A375 (cell line): ENCODE measurements around the gene ADGRB2. TPM values are rescaled to one million over a fixed set of nuclear protein-coding genes. Genes with fewer than 3 reads are reported as not detected.

Experiments
- small RNA-seq: library from RNA; depleted of rRNA; stranded (forward); fragments of <200 nt; gene quantifications from one replicate; pipeline ENCODE3, GENCODE V24; 2014
- total RNA-seq: library from RNA; depleted of rRNA; stranded (reverse); fragments of >200 nt; shearing (Covaris generic); gene quantifications from 2 replicates; pipeline ENCODE4 v1.2.3, GENCODE V29; 2014; rRNA removed

The ADGRB2 gene, protein sequence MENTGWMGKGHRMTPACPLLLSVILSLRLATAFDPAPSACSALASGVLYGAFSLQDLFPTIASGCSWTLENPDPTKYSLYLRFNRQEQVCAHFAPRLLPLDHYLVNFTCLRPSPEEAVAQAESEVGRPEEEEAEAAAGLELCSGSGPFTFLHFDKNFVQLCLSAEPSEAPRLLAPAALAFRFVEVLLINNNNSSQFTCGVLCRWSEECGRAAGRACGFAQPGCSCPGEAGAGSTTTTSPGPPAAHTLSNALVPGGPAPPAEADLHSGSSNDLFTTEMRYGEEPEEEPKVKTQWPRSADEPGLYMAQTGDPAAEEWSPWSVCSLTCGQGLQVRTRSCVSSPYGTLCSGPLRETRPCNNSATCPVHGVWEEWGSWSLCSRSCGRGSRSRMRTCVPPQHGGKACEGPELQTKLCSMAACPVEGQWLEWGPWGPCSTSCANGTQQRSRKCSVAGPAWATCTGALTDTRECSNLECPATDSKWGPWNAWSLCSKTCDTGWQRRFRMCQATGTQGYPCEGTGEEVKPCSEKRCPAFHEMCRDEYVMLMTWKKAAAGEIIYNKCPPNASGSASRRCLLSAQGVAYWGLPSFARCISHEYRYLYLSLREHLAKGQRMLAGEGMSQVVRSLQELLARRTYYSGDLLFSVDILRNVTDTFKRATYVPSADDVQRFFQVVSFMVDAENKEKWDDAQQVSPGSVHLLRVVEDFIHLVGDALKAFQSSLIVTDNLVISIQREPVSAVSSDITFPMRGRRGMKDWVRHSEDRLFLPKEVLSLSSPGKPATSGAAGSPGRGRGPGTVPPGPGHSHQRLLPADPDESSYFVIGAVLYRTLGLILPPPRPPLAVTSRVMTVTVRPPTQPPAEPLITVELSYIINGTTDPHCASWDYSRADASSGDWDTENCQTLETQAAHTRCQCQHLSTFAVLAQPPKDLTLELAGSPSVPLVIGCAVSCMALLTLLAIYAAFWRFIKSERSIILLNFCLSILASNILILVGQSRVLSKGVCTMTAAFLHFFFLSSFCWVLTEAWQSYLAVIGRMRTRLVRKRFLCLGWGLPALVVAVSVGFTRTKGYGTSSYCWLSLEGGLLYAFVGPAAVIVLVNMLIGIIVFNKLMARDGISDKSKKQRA (N-terminal part only)
- 10.0 and 15.8 TPM in 2 replicates for total RNA-seq

GRCh38 chr1:31764312-31765040, at the start of gene ADGRB2:
Gene ADGRB2, minus strand, starts transcription at chr1:31764340. Its CDS starts 7,119 bp downstream, at chr1:31757221.

DNA sequence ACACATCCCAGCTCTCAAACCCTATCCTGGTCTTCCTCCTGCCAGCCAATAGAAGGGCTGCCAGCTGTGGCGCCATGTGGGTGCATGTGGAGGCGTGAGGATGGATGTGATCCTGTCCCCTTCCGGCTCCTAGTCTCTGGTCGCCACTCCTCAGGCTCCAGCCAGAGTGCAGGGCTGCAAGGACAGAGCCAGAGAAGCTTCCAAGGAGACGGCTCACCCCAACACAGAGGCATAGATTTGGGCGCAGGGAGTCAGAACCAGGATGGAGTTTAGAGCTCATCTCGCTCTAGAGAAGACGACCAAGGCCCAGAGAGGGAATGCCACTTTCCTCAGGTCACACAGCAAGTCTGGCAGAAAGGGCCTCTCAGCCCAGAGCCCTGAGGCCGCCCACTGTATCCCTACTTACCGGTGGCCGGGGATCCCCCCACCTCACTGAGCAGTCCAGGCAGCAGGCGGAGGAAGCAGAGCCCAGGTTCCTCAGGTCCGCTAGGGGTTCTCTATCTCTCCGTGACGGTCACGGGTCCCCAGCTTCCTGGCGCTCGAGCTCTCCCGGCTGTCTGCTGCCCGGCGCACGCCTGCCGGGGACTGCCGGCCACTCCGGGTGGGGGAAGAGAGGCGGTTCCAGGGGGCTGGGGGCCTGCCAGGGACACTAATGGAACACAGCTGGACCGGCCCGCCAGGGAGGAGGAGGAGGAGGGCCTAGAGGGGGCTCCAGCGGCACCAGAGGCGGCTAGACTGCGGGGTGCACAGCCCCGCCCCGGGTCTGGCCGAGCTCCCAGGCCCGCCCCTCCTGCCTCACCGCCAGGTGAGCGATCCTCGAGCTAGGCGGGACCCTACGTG, 60.5 kb downstream of the ADGRB2 start, which contains the start of gene COL16A1:
TSS of gene COL16A1 (minus strand) at position 587 of the 840 bp plus-strand sequence. CDS start 1,824 bp downstream, outside the sequence.

Small RNA genes within 50 kb of the gene (small RNA-seq; reads per million reads assigned to genes)
- not detected for gene MIR4254

Other genes with a start within 250 kb of the ADGRB2 start
- gene TINAGL1, start 187.8 kb downstream of the ADGRB2 start, total RNA-seq, result 421 and 533 TPM in 2 replicates
- gene HCRTR1, start 146.7 kb downstream of the ADGRB2 start, total RNA-seq, result not detected in 2 replicates
- gene PEF1, start 119.5 kb downstream of the ADGRB2 start, total RNA-seq, result 68.5 and 70.2 TPM in 2 replicates
- gene COL16A1, start 60.3 kb downstream of the ADGRB2 start, total RNA-seq, result 53.0 and 59.6 TPM in 2 replicates
- gene SPOCD1, start 51.7 kb upstream of the ADGRB2 start, total RNA-seq, result 9.9 and 10.8 TPM in 2 replicates
- gene PTP4A2, start 174.0 kb upstream of the ADGRB2 start, total RNA-seq, result 215 and 263 TPM in 2 replicates
- 78.7 and 97.4 TPM in 2 replicates for gene KHDRBS1, start 249.5 kb upstream of the ADGRB2 start, total RNA-seq